Activated CD4-positive, CD25-positive, alpha-beta regulatory T cell treated with anti-CD3 and anti-CD28 coated beads, Interleukin-2, amount 50 U/mL, for 72 hours (primary cell): ENCODE measurements around the gene RBFOX1.

Experiments used
- DNase-seq: peaks from one replicate; pipeline ENCODE4 v3.0.0; 2021

Gene RBFOX1

DNA sequence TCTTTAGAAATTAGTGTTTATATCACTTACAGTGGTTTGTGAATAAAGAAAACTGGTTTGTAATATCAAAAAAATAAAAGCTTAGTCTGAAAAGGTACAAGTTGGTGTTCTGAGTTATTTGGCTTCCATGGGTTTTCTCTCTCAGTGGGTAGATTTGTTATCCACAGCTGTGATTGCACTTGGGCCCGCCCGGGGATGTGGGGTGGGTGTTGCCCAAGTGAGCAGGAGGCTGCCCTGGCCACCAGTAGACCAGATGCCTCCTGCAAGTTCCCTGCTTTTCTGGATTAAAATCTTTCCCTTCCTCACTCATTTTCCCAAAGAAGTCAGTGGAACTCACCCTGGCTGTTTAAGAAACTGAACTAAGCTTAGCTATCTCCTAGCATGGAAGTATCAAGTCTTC, 380.6 kb downstream of the RBFOX1 start:
- no peak for DNase-seq

DNA sequence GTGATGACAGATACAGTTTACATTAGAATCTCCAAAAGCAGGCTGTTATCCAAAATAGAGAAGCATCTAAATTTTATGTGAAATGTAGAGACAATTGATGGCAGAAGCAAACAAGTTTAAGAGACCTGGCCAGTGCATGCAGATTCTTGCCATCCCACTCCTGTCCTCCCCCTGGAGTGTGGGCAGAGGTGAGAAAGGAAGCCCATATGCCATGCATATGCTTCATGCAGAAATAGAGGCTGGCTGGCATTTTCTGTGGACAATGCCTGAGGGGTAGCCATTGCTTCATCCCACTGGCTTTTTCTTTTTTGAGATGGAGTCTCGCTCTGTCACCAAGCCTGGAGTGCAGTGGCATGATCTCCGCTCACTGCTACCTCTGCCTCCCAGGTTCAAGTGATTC, 382.1 kb downstream of the RBFOX1 start:
- no peak for DNase-seq

DNA sequence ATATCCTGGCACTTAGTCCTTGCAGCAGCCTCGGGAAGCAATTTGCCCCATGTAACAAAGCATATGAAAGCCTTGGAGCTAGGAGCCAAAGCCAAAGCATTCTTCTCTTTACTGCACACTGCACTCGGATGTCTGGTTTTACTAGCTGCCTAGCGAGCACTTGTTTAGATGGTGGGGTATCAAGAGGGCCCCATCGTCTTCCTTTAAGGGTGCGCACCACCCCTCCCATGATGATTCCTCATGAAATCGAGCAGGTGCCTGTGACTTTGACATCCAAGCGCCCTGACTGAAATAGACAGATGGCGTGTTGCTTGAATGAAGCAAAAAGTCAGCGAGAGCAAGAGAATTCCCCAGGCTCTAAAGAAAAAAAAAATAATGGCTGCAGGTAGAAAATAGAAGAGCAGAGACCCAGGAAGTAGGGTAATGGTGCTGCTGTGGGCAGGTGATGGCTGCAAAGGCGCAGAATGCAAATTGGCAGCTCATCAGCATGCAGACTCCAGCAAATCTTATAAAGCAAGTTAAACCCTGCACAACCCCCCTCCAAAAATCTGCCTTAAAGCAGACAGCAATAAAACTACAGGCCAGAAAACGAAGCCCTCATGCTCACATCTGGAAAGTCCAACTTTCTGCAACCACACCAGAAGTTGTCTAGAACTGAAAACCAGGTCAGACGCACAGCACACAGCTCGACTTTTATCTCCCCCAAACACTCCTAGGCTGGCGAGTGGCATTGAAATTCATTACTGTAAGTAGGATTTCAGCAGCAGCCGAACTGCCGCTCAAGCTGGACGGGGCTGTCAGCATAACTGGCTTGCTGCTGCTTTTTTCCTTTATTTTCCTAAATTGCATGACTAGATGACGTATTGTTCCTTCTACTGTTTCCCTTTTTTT, 384.3 kb downstream of the RBFOX1 start:
- no peak for DNase-seq

DNA sequence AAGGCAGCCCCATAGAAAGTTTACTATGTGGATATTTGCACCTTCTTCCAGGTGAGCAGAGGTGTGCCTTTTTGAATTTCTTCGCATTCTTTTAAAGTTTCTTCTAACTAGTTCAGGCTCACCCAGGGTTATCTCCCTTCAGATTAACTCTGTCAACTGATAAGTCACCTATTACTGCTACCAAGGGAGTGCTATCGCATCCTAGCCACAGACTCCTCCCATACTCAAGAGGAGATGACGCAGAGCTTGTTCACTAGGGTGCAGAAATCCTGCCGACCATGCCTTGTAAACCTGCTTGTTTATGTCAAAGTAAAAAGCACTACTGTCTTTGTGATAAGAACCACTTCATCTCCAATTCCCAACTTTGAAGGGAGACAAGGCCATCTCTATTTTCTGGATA, 390.1 kb downstream of the RBFOX1 start:
- DNase-seq: no peak

DNA sequence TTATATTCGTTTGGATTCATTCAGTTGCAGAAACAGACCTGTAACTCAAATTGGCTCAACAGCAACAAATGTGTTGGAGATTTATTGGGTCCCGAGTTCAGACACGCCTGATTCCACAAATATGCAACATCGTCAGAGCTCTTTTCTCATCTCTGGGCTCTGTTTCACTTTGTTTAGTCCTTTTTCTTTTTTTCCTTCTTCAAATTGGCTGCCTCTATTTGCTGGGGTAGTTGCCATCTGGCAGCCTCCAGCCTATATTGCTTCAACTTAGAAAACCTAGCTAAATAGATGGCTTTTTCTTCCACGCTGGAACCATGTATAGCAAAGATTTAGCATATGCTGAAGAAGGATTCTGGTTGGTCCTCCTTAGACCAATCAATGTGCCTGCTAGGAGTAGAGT, 398.5 kb downstream of the RBFOX1 start:
- no peak for DNase-seq

DNA sequence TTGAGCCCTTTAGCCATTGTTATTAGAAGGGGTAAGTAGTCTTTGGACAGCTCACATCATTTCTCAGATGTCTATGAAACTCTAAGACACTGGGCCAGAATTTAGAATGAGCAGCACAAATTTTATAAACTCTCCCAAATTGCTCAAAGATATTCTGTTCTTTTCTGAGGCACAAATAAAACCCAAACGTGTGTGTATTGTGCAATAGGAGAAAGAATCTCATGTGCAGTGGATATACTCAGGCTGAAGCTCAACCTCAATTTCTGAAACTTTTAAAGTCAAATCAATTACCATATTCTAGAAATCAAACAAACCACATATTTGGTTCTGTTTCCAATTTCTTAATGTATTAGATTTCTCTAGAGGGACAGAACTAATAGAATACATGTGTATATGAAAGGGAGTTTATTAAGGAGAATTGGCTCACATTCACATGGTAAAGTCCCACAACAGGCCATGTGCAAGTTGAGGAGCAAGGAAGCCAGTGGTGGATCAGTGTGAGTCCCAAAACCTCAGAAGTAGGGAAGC, 403.6 kb downstream of the RBFOX1 start:
- no peak for DNase-seq

DNA sequence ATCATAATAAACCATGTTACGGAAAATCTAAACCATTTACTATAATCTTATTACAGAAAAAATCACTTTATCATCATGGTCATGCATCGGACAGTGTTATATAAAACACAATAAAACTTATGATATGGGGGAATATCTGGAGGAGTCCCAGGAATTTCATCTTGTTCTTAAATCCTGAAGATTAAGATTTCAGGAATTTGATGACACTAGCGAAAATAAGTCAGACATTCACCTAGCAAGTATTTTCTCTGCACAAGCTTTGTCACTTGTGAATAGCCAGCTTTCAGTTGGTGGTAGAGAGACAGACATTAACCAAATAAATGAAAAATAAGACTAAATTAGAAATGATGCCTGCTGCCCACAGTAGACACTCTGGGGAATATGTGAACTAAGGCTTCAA, 410.0 kb downstream of the RBFOX1 start:
- no peak for DNase-seq

DNA sequence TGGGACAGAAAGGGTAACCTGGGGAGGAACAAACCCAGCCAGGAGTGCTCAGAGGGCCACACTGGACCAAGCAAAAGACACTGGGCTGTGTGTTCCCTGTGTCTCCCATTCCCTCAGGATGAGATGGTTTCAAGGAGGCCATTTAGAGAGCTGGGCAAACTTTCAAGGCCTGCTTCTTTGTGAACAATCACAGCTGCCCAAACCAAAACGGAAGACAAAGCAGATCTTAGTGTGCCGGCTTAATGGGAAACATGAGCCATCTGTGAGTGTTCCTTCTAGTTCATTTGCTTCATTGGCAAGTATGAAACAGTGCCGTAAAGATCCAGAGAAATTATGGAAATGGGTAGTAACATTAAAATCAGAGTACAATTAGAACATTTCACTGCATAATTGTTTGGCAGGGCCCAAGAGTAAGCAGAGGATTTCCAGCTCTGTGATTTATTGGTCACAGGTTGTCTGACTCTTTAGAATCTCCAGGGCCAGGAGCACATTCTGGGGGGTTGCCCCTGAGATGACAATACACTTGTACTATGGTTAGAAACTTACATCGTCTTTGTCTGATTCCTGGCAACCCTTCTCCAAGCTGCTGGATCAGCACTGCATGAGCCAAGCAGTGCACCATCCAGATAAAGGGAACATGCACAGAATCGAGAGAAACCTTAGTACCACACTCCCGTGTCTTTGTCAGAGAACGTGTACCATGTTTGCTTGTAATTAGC, 412.1 kb downstream of the RBFOX1 start:
- DNase-seq: no peak

DNA sequence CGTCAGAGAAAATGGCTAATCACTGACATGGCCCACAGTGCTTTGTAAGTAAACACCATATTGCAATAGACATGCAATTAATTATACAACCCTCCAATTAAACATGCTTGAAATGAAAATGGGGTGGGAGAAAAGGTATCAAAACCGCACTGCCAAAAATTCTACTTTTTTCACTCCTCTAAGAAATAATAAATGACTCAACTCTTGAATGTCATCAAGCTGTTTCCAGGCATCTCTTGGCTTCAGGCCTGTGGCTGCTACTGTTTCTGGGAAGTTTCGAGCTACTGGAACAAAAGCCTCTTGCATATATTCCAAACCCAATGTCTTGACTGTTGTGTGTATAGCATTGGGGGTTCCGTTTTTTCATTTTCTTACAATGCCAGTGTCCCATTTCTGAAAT, 412.6 kb downstream of the RBFOX1 start:
- no peak for DNase-seq

DNA sequence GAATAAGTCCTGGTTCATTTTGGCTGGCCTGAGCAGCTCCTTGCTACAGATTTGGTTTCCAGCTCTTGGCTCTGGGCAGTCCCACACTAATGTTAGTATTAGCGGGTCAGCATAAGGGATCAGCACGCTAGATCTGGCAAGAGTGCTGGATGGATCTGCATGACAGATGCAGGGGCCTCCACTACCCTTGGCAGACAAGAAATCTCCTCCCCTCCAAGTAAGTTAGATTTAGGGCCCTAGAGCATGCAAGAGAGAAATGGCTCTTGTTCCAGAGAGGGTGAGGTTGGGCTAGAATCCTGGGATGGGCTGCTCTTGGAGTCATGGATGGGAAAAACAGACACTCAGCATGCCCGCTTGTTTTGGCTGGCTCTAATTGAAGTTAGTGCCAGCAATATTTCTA, 414.3 kb downstream of the RBFOX1 start:
- DNase-seq: no peak

DNA sequence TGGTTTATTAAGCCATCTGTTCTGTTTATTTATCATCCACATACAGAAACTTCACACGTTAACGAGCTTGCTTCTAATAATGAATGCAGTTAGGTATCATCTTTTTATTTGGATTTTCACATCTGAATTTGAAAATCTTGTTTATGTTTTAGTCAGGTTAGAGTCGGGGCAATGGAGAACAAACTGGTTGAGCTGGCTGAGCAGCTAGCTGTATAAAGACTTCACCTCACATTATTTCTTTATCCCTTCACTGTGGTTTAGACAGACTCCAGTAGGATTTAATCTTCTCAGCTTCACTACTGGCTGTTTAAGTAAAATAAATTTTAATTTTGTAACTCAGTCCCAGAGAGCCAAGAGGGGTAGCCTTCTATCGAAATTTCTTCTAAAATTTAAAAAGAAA, 415.9 kb downstream of the RBFOX1 start:
- no peak for DNase-seq

DNA sequence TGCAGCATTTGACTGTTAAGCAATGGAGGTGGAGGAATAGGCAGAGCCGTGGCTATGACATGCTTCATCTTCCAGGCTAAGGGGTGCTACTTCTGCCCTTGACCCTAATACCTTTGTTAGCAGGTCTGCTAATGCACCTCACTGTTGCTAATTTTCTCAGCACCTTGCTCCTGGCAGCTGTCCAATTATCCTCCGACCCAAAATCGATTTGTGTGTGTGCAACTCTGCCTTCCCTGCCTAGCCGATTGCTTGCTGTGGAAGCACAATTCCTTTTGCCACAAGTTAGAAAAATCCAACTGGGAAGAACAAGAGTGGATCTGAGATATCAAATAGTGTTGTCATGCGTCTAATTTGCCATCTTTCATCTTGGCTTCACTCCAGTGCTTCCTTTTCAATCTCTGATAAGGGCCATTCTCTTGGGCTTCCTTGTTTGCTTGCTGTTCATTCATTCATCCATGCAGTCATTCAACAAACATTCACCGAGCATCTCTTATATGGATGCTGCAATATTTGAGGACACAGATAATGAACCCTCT, 422.8 kb downstream of the RBFOX1 start:
- no peak for DNase-seq
